ENCODE measurements around the gene PLCH2.

DNA sequence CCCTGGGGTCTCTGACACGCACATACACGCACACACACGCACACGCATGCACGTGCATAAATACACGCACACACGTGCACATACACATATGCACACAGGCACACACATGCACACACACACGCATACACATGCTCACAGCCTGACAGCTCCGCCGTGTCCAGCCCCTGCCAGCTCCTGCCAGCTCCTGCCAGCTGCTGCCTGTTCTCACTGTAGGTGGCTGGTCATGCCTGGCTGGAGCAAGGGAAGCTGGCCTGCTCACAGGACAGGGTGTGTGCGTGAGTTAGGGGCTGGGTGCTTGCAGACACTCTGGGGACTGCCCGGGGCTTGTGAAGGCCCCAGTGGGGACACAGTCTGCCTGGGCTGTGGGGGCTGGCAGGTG, 4.9 kb downstream of the PLCH2 start:
- TF ChIP-seq CTCF (conservative IDR thresholded peaks at IDR 0.05; ENCODE audit: low read length) (no peak), EZH2phosphoT487 (IDR thresholded peaks at IDR 0.05; ENCODE audit: borderline replicate concordance) (no peak)
